GM21528 (cell line): Measurements from ENCODE around the gene GPD1L.
"Not testable (repeated sequence)": the region's sequence is repeated elsewhere in the genome, so short reads cannot be mapped to it uniquely, and the experiment has no call there.

Experiments
- ATAC-seq: cut with Tn5 transposase; IDR thresholded peaks from one replicate; pipeline ENCODE4 v1.9.1; 2021; ENCODE audit warnings: mild to moderate bottlenecking, moderate library complexity; ENCODE audit not compliant: unreplicated experiment, low FRiP score

The GPD1L gene

GRCh38 chr3:32105291-32106131, 909 bp upstream of the GPD1L start:
- ATAC-seq = no peak

GRCh38 chr3:32106929-32107362, 526 bp downstream of the GPD1L start:
- peak; percentile 31 for ATAC-seq

GRCh38 chr3:32108224-32108623, 1.8 kb downstream of the GPD1L start:
- ATAC-seq = not testable (repeated sequence)

- ATAC-seq = no peak
These were observed 2.8 kb downstream of the GPD1L start for GRCh38 chr3:32109256-32109655.

GRCh38 chr3:32110233-32110760, 3.9 kb downstream of the GPD1L start:
- no peak for ATAC-seq

GRCh38 chr3:32111560-32111959, 5.1 kb downstream of the GPD1L start:
- no peak for ATAC-seq

- ATAC-seq = no peak
These were observed 7.1 kb downstream of the GPD1L start for GRCh38 chr3:32113566-32113965.

- ATAC-seq = no peak
These were observed 7.6 kb downstream of the GPD1L start for GRCh38 chr3:32113981-32114545.

- not testable (repeated sequence) for ATAC-seq
These were observed 8.3 kb downstream of the GPD1L start for GRCh38 chr3:32114546-32115386.

GRCh38 chr3:32117320-32117719, 10.9 kb downstream of the GPD1L start:
- ATAC-seq = no peak

- no peak for ATAC-seq
These were observed 11.8 kb downstream of the GPD1L start for GRCh38 chr3:32118215-32118614.

- ATAC-seq = no peak
These were observed 14.1 kb downstream of the GPD1L start for GRCh38 chr3:32120471-32120870.

GRCh38 chr3:32121137-32121536, 14.7 kb downstream of the GPD1L start:
- no peak for ATAC-seq

- ATAC-seq = no peak
These were observed 17.2 kb downstream of the GPD1L start for GRCh38 chr3:32123620-32124019.

- ATAC-seq = no peak
These were observed 18.6 kb downstream of the GPD1L start for GRCh38 chr3:32125012-32125411.

- no peak for ATAC-seq
These were observed 20.0 kb downstream of the GPD1L start for GRCh38 chr3:32126305-32127015.

GRCh38 chr3:32127219-32127826, 20.9 kb downstream of the GPD1L start:
- ATAC-seq = no peak

- no peak for ATAC-seq
These were observed 22.5 kb downstream of the GPD1L start for GRCh38 chr3:32128936-32129335.

GRCh38 chr3:32129832-32130231, 23.4 kb downstream of the GPD1L start:
- ATAC-seq = no peak

- ATAC-seq = no peak
These were observed 25.7 kb downstream of the GPD1L start for GRCh38 chr3:32132121-32132520.
